COLO668 (cell line): ENCODE data around the gene ASTN2.

Source experiments
- DNase-seq: peaks from one replicate; lab custom pipeline; 2025; ENCODE audit not compliant: unreplicated experiment; lab: John Stamatoyannopoulos, UW

The ASTN2 gene

GRCh38 chr9:117368684-117369230, 46.1 kb downstream of the ASTN2 start:
- DNase-seq, result no peak

GRCh38 chr9:117365438-117365837, 49.4 kb downstream of the ASTN2 start:
- DNase-seq, result no peak

- no peak for DNase-seq
Observed at GRCh38 chr9:117363006-117363405, 51.9 kb downstream of the ASTN2 start.

GRCh38 chr9:117359910-117360309, 54.9 kb downstream of the ASTN2 start:
- no peak for DNase-seq

GRCh38 chr9:117355542-117355941, 59.3 kb downstream of the ASTN2 start:
- DNase-seq, result no peak

- DNase-seq, result no peak
Observed at GRCh38 chr9:117354997-117355396, 59.9 kb downstream of the ASTN2 start.

- no peak for DNase-seq
Observed at GRCh38 chr9:117354244-117354847, 60.5 kb downstream of the ASTN2 start.

- DNase-seq, result no peak
Observed at GRCh38 chr9:117344892-117345660, 69.8 kb downstream of the ASTN2 start.

GRCh38 chr9:117343427-117343826, 71.4 kb downstream of the ASTN2 start:
- no peak for DNase-seq

- no peak for DNase-seq
Observed at GRCh38 chr9:117341151-117341550, 73.7 kb downstream of the ASTN2 start.

GRCh38 chr9:117340422-117340821, 74.4 kb downstream of the ASTN2 start:
- no peak for DNase-seq

- no peak for DNase-seq
Observed at GRCh38 chr9:117335837-117336433, 78.9 kb downstream of the ASTN2 start.

GRCh38 chr9:117334101-117334500, 80.8 kb downstream of the ASTN2 start:
- DNase-seq, result no peak

- DNase-seq, result no peak
Observed at GRCh38 chr9:117325831-117326230, 89.0 kb downstream of the ASTN2 start.

- DNase-seq, result no peak
Observed at GRCh38 chr9:117325110-117325731, 89.6 kb downstream of the ASTN2 start.

- DNase-seq, result no peak
Observed at GRCh38 chr9:117323390-117323789, 91.5 kb downstream of the ASTN2 start.

GRCh38 chr9:117317192-117317591, 97.7 kb downstream of the ASTN2 start:
- no peak for DNase-seq

- no peak for DNase-seq
Observed at GRCh38 chr9:117315236-117315635, 99.6 kb downstream of the ASTN2 start.

GRCh38 chr9:117313989-117314388, 100.9 kb downstream of the ASTN2 start:
- no peak for DNase-seq

GRCh38 chr9:117307701-117308100, 107.2 kb downstream of the ASTN2 start:
- no peak for DNase-seq

GRCh38 chr9:117306032-117306431, 108.8 kb downstream of the ASTN2 start:
- DNase-seq, result no peak

- no peak for DNase-seq
Observed at GRCh38 chr9:117305454-117305853, 109.4 kb downstream of the ASTN2 start.
